Measurements from ENCODE around the gene SPNS2. TPM values are rescaled to one million over a fixed set of nuclear protein-coding genes. Genes with fewer than 3 reads are reported as not detected.

Gene SPNS2
- total and polyA plus RNA-seq, 2 of the 8 experiments (the other 6 are each of a cell fraction or from before 2014, with no cell fraction given), result 1.2 to 1.5 TPM

DNA sequence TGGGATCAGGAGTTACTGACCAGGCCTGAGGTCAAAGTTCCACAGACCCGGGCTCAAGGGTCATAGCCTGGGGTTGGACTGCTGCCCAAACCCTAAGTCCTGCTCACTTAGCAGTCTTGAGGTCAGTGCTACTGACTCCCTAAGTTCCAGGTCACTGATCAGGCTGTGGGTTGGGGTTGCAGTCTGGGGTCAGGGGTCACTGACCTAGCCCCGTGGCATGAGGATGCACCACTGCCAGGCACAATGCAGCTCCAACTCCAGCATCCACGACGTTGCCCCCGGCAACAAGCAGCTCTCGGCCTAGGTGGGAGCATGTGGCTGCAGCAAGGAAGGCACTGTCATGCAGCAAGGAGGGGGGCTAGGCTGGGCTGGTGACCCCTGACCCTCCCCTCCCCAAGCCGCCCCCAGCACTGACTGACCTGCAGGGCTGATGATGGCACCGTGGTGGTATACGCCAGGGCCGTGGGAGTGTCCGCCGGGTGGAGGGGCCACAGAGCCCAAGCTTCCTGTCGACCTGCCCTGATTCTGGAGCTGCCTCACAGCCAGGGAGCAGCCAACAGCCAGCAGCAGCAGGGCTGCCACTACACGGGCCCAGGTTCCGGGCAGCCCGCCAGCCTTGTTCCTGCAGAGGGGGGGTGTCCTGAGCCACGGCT is 60.6 kb downstream of the SPNS2 start:
- WGBS, 2 experiments (ENCODE audit: extremely low coverage in 1 of 2, insufficient coverage in 1 of 2, insufficient read length in 1 of 2, insufficient replicate concordance in 2 of 2, low coverage in 1 of 2, low lambda C conversion rate in 2 of 2, missing lambda C conversion rate in 1 of 2), result 95% methylated on average over 17 of the region's 17 CpGs; no CpG with 5 or more reads in 1 of the 2 experiments
- H3K4me2 ChIP-seq (ENCODE audit: insufficient read depth in 1 of 2, low read depth in 2 of 2, low read length in 2 of 2), result no peak overlapping the region

More for the DNA sequence above, 60.6 kb downstream of the SPNS2 start:
- no peak overlapping the region for H3K23ac ChIP-seq (ENCODE audit: insufficient read length)
- no peak for FAIRE-seq
- no peak overlapping the region for H4K91ac ChIP-seq (replicated peaks; ENCODE audit: insufficient read length, low read length)
- no peak overlapping the region for H3K27ac ChIP-seq (ENCODE audit: low read depth, low read length)
- no peak overlapping the region for H4K8ac ChIP-seq (ENCODE audit: extremely low read depth, insufficient read depth, low read length)
- no peaks in the 10 kb centered on the region for H4K20me1 ChIP-seq (replicated peaks in 1 of 2; ENCODE audit: control insufficient read depth in 1 of 2, insufficient read depth in 2 of 2, low read length in 2 of 2)
- no peak overlapping the region for H3K4me3 ChIP-seq (ENCODE audit: extremely low read depth in 1 of 4, insufficient read depth in 2 of 4, low read depth in 3 of 4, low read length in 4 of 4)
- H3K27me3 ChIP-seq (replicated peaks in 1 of 4; ENCODE audit: control insufficient read depth in 3 of 4, extremely low read depth in 1 of 4, insufficient read depth in 3 of 4, low read length in 3 of 4), result no peaks in the 10 kb centered on the region
- no peak overlapping the region for H3K4ac ChIP-seq (replicated peaks; ENCODE audit: insufficient read length, low read depth, low read length)
- CTCF ChIA-PET (ENCODE audit: partially characterized antibody), result interaction anchor here (0.6 to 4.1 kb wide), 7 partner anchors 8 to 119 kb away, joined by 3 to 32 read pairs (median 3); no protein-coding TSS in a partner anchor
- H4K5ac ChIP-seq (ENCODE audit: insufficient read length, low read depth, low read length), result no peak overlapping the region
- TF ChIP-seq, protein P1, sequence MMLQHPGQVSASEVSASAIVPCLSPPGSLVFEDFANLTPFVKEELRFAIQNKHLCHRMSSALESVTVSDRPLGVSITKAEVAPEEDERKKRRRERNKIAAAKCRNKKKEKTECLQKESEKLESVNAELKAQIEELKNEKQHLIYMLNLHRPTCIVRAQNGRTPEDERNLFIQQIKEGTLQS (IDR thresholded peaks at IDR 0.05; ENCODE audit: insufficient read depth, low read depth, low read length), result no peak
- TF ChIP-seq NRF1 (IDR thresholded peaks at IDR 0.05; ENCODE audit: low read depth, low read length) (no peak), RAD21 (IDR thresholded peaks at IDR 0.05 in 1 of 2, conservative IDR thresholded peaks at IDR 0.05 in 1 of 2; ENCODE audit: low read depth in 2 of 2, low read length in 2 of 2) (no peak), SAP30 (IDR thresholded peaks at IDR 0.05; ENCODE audit: insufficient read depth, insufficient replicate concordance, low read length) (no peak), MAFK (IDR thresholded peaks at IDR 0.05; ENCODE audit: low read depth, low read length) (no peak)
- POLR2A ChIA-PET (ENCODE audit: partially characterized antibody), result interaction anchor here (32.8 kb wide), 1 partner anchor 30 kb away, joined by 546 read pairs; no protein-coding TSS in a partner anchor
- peaks cover 11% of the 10 kb centered on the region; the same call in 1 of the 2 replicates for H3K23me2 ChIP-seq (ENCODE audit: low read depth, low read length)
- no peaks in the 10 kb centered on the region for H3K36me3 ChIP-seq (ENCODE audit: control insufficient read depth in 2 of 4, insufficient read depth in 4 of 4, low read length in 3 of 4)
- DNase-seq (ENCODE audit: low read depth in 1 of 2, low spot score in 2 of 2), result no peak
- no peak overlapping the region for H2BK12ac ChIP-seq (ENCODE audit: low read depth, low read length)
- no peak overlapping the region for H3K56ac ChIP-seq (replicated peaks; ENCODE audit: insufficient read length, low read depth, low read length)
- no peak overlapping the region for H2AFZ ChIP-seq (ENCODE audit: low read length)
- no peak overlapping the region for H3K9ac ChIP-seq (replicated peaks in 1 of 4; ENCODE audit: extremely low read depth in 1 of 4, low read depth in 3 of 4, low read length in 3 of 4)
- H3K79me1 ChIP-seq (ENCODE audit: low read depth, low read length), result peaks cover 5% of the 10 kb centered on the region; the same call in 1 of the 2 replicates
- no peak overlapping the region for H3K14ac ChIP-seq (ENCODE audit: insufficient read length)
- no peak overlapping the region for H2BK20ac ChIP-seq (ENCODE audit: low read length)
- peaks cover 7 to 15% (median 9%) of the 10 kb centered on the region in 4 experiments; a peak in 6 of 7 replicates for H3K4me1 ChIP-seq (replicated peaks in 1 of 4; ENCODE audit: control insufficient read depth in 3 of 4, insufficient read depth in 4 of 4, low read length in 3 of 4)
- no peak overlapping the region for H3K18ac ChIP-seq (ENCODE audit: extremely low read depth, low read length)
- H2BK15ac ChIP-seq (ENCODE audit: low read length), result no peak overlapping the region
- no peaks in the 10 kb centered on the region for H3K9me3 ChIP-seq (ENCODE audit: insufficient read depth in 2 of 2, low read depth in 1 of 2, low read length in 1 of 2)
- H2BK120ac ChIP-seq (replicated peaks; ENCODE audit: low read depth, low read length), result no peak overlapping the region
- H2BK5ac ChIP-seq (ENCODE audit: low read depth, low read length), result peak overlapping the region; percentile 18; the same call in 1 of the 2 replicates
- H2AK5ac ChIP-seq (ENCODE audit: low read depth, low read length), result no peak overlapping the region
- peaks cover 0 to 9% of the 10 kb centered on the region in 2 experiments; a peak in 3 of 4 replicates for H3K79me2 ChIP-seq (ENCODE audit: control insufficient read depth in 1 of 2, insufficient read depth in 2 of 2, low read length in 2 of 2)
